WTC11 (cell line): ENCODE results near the gene CHPF2. TPM values are rescaled to one million over a fixed set of nuclear protein-coding genes. Genes with fewer than 3 reads are reported as not detected.

Source experiments
- ATAC-seq: fragments of 200-7000 bp; cut with Tn5 transposase; 2 replicates; pipeline ENCODE4 v1.10.0; 2021; ENCODE audit warnings: mild to moderate bottlenecking, moderate library complexity
- CTCF ChIA-PET: fragments of 300-600 bp; sonication (Branson Sonifier 250); formaldehyde crosslinking; loops from one replicate; lab custom pipeline; 2021; ENCODE audit warnings: antibody characterized with exemption; lab: Charles Lee
- POLR2A ChIA-PET: fragments of 350-600 bp; sonication (Branson Sonifier 250); formaldehyde crosslinking; loops from one replicate; lab custom pipeline; 2021; ENCODE audit warnings: antibody characterized with exemption; lab: Charles Lee
- DNase-seq: peaks from one replicate; pipeline ENCODE4 v3.0.0; 2021; ENCODE audit warnings: low spot score
- H3K27ac Mint-ChIP-seq: 2 replicates; pipeline ENCODE4 v1.8.0; 2021; ENCODE audit warnings: mixed read lengths
- H3K27me3 Mint-ChIP-seq: 2 replicates; pipeline ENCODE4 v1.8.0; 2021; ENCODE audit warnings: low read depth, mild to moderate bottlenecking, moderate library complexity, mixed read lengths
- H3K36me3 Mint-ChIP-seq: 2 replicates; pipeline ENCODE4 v1.8.0; 2021; ENCODE audit warnings: mixed read lengths
- H3K4me1 Mint-ChIP-seq: 2 replicates; pipeline ENCODE4 v1.8.0; 2022; ENCODE audit warnings: mixed read lengths
- H3K4me3 Mint-ChIP-seq: 2 replicates; pipeline ENCODE4 v1.8.0; 2021; ENCODE audit warnings: mild to moderate bottlenecking, moderate library complexity, mixed read lengths
- H3K9me3 Mint-ChIP-seq: 2 replicates; pipeline ENCODE4 v1.8.0; 2021; ENCODE audit warnings: mixed read lengths
- CREB1 ChIP-seq: sonication (generic); formaldehyde crosslinking; IDR thresholded peaks from 2 replicates; pipeline ENCODE4 v1.8.0; 2023; ENCODE audit warnings: mild to moderate bottlenecking, missing genetic modification reagents
- ESRRA ChIP-seq: sonication (generic); formaldehyde crosslinking; IDR thresholded peaks from 2 replicates; pipeline ENCODE4 v1.8.1; 2022; ENCODE audit warnings: mild to moderate bottlenecking, missing genetic modification reagents, borderline replicate concordance
- ETV6 ChIP-seq: sonication (generic); formaldehyde crosslinking; IDR thresholded peaks from 2 replicates; pipeline ENCODE4 v1.8.1; 2022; ENCODE audit warnings: mild to moderate bottlenecking, missing genetic modification reagents
- GABPB1 ChIP-seq: sonication (generic); formaldehyde crosslinking; IDR thresholded peaks from 2 replicates; pipeline ENCODE4 v1.8.1; 2023; ENCODE audit warnings: mild to moderate bottlenecking, missing genetic modification reagents
- IRF2 ChIP-seq: sonication (generic); formaldehyde crosslinking; IDR thresholded peaks from 2 replicates; pipeline ENCODE4 v1.8.0; 2022; ENCODE audit warnings: low read depth, missing genetic modification reagents, borderline replicate concordance
- JUN ChIP-seq: sonication (generic); formaldehyde crosslinking; IDR thresholded peaks from 2 replicates; pipeline ENCODE4 v1.8.0; 2023; ENCODE audit warnings: mild to moderate bottlenecking, missing genetic modification reagents
- SMAD4 ChIP-seq: sonication (generic); formaldehyde crosslinking; IDR thresholded peaks from 2 replicates; pipeline ENCODE4 v1.8.0; 2022; ENCODE audit warnings: mild to moderate bottlenecking, missing genetic modification reagents
- SP1 ChIP-seq: sonication (generic); formaldehyde crosslinking; conservative IDR thresholded peaks from 2 replicates; pipeline ENCODE4 v1.8.1; 2022; ENCODE audit warnings: missing genetic modification reagents
- TP53 ChIP-seq: sonication (generic); formaldehyde crosslinking; IDR thresholded peaks from 2 replicates; pipeline ENCODE4 v1.8.1; 2023; ENCODE audit warnings: mild to moderate bottlenecking, missing genetic modification reagents
- ZNF317 ChIP-seq: sonication (generic); formaldehyde crosslinking; IDR thresholded peaks from 2 replicates; pipeline ENCODE4 v1.8.1; 2023; ENCODE audit warnings: low read depth, mild to moderate bottlenecking, moderate library complexity, missing genetic modification reagents, borderline replicate concordance
- ZNF416 ChIP-seq: fragments of 250-450 bp; sonication (Bioruptor Pico); IDR thresholded peaks from 2 replicates; pipeline ENCODE4 v1.9.0; 2021; ENCODE audit warnings: mild to moderate bottlenecking, inconsistent platforms
- total RNA-seq: library from RNA; stranded (reverse); gene quantifications from 3 replicates; pipeline ENCODE4 v1.2.3, GENCODE V29; 2021
- TF ChIP-seq, protein P1 (sequence below): sonication (generic); formaldehyde crosslinking; IDR thresholded peaks from 2 replicates; pipeline ENCODE4 v1.8.0; 2022; ENCODE audit warnings: mild to moderate bottlenecking, missing genetic modification reagents
- TF ChIP-seq, protein P2 (sequence below): sonication (generic); formaldehyde crosslinking; IDR thresholded peaks from 2 replicates; pipeline ENCODE4 v1.8.0; 2023; ENCODE audit warnings: missing genetic modification reagents
- TF ChIP-seq, protein P3 (sequence below): fragments of 250-450 bp; sonication (Bioruptor Pico); IDR thresholded peaks from 2 replicates; pipeline ENCODE4 v2.1.2; 2022; ENCODE audit warnings: mild to moderate bottlenecking, moderate library complexity
- TF ChIP-seq, protein P4 (sequence below): fragments of 200-600 bp; IDR thresholded peaks from 2 replicates; pipeline ENCODE4 v1.8.0; 2022; ENCODE audit warnings: antibody characterized with exemption
- TF ChIP-seq, protein P5 (sequence below): sonication (generic); formaldehyde crosslinking; IDR thresholded peaks from 2 replicates; pipeline ENCODE4 v1.8.0; 2022; ENCODE audit warnings: missing genetic modification reagents
- TF ChIP-seq, protein P6 (sequence below): sonication (generic); formaldehyde crosslinking; IDR thresholded peaks from 2 replicates; pipeline ENCODE4 v1.8.1; 2022; ENCODE audit warnings: mild to moderate bottlenecking, moderate library complexity, missing genetic modification reagents
- TF ChIP-seq, protein P7 (sequence below): sonication (generic); formaldehyde crosslinking; IDR thresholded peaks from 2 replicates; pipeline ENCODE4 v1.8.1; 2023; ENCODE audit warnings: mild to moderate bottlenecking, missing genetic modification reagents, moderate library complexity
- TF ChIP-seq, protein P8 (sequence below): fragments of 250-450 bp; sonication (Bioruptor Pico); IDR thresholded peaks from 2 replicates; pipeline ENCODE4 v1.9.0; 2021; ENCODE audit warnings: mild to moderate bottlenecking, borderline replicate concordance

CHPF2 gene
- total RNA-seq, 1 experiment from 2014 or later = 30.7 TPM

DNA sequence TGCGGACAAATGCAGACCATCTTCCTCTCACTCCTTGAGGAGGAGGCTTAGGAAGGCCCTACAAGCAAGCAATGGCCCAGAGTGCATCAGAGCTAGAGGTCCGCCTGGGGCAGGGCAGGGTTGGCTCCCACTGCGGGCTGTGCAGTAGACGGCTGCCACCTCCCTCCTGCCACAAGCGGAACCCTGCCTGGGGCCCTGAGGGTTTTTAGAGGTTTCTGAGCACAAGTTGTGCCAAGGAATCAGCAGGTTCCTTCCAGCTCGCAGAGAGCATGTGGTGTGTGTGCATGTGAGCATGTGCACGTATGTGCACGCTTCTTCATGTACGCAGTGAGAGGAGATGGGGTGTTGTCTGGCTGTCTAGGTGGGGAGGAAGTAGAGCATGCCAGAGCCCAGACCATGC lies 42.1 kb downstream of the CHPF2 start:
- POLR2A ChIA-PET = interaction anchor here (0.5 kb wide), 1 partner anchor 30 kb away, joined by 3 read pairs; no protein-coding TSS in a partner anchor
- ATAC-seq (no peak), DNase-seq (no peak)
- Mint-ChIP-seq H3K9me3 (no peaks in the 10 kb centered on the region), H3K36me3 (no peaks in the 10 kb centered on the region), H3K27ac (no peak overlapping the region; the same call in 1 of the 2 replicates), H3K4me3 (peak overlapping the region; percentile 10; the same call in 1 of the 2 replicates), H3K4me1 (peaks cover 18% of the 10 kb centered on the region), H3K27me3 (peaks cover 44% of the 10 kb centered on the region)
- TF ChIP-seq, protein P1, sequence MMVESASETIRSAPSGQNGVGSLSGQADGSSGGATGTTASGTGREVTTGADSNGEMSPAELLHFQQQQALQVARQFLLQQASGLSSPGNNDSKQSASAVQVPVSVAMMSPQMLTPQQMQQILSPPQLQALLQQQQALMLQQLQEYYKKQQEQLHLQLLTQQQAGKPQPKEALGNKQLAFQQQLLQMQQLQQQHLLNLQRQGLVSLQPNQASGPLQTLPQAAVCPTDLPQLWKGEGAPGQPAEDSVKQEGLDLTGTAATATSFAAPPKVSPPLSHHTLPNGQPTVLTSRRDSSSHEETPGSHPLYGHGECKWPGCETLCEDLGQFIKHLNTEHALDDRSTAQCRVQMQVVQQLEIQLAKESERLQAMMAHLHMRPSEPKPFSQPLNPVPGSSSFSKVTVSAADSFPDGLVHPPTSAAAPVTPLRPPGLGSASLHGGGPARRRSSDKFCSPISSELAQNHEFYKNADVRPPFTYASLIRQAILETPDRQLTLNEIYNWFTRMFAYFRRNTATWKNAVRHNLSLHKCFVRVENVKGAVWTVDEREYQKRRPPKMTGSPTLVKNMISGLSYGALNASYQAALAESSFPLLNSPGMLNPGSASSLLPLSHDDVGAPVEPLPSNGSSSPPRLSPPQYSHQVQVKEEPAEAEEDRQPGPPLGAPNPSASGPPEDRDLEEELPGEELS (CRISPR knock-in tag) = no peak
- TF ChIP-seq ESRRA (CRISPR knock-in tag) = no peak
- no peak for TF ChIP-seq SMAD4 (CRISPR knock-in tag)
- no peak for TF ChIP-seq TP53 (CRISPR knock-in tag)
- TF ChIP-seq ZNF416 = no peak
- TF ChIP-seq, protein P2, sequence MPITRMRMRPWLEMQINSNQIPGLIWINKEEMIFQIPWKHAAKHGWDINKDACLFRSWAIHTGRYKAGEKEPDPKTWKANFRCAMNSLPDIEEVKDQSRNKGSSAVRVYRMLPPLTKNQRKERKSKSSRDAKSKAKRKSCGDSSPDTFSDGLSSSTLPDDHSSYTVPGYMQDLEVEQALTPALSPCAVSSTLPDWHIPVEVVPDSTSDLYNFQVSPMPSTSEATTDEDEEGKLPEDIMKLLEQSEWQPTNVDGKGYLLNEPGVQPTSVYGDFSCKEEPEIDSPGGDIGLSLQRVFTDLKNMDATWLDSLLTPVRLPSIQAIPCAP (CRISPR knock-in tag) = no peak
- TF ChIP-seq JUN (CRISPR knock-in tag) = no peak
- no peak for TF ChIP-seq ETV6 (CRISPR knock-in tag)
- TF ChIP-seq SP1 (CRISPR knock-in tag) = no peak
- TF ChIP-seq, protein P3, sequence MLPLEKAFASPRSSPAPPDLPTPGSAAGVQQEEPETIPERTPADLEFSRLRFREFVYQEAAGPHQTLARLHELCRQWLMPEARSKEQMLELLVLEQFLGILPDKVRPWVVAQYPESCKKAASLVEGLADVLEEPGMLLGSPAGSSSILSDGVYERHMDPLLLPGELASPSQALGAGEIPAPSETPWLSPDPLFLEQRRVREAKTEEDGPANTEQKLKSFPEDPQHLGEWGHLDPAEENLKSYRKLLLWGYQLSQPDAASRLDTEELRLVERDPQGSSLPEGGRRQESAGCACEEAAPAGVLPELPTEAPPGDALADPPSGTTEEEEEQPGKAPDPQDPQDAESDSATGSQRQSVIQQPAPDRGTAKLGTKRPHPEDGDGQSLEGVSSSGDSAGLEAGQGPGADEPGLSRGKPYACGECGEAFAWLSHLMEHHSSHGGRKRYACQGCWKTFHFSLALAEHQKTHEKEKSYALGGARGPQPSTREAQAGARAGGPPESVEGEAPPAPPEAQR (CRISPR knock-in tag) = no peak
- TF ChIP-seq, protein P4, sequence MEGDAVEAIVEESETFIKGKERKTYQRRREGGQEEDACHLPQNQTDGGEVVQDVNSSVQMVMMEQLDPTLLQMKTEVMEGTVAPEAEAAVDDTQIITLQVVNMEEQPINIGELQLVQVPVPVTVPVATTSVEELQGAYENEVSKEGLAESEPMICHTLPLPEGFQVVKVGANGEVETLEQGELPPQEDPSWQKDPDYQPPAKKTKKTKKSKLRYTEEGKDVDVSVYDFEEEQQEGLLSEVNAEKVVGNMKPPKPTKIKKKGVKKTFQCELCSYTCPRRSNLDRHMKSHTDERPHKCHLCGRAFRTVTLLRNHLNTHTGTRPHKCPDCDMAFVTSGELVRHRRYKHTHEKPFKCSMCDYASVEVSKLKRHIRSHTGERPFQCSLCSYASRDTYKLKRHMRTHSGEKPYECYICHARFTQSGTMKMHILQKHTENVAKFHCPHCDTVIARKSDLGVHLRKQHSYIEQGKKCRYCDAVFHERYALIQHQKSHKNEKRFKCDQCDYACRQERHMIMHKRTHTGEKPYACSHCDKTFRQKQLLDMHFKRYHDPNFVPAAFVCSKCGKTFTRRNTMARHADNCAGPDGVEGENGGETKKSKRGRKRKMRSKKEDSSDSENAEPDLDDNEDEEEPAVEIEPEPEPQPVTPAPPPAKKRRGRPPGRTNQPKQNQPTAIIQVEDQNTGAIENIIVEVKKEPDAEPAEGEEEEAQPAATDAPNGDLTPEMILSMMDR = no peak
- TF ChIP-seq, protein P5, sequence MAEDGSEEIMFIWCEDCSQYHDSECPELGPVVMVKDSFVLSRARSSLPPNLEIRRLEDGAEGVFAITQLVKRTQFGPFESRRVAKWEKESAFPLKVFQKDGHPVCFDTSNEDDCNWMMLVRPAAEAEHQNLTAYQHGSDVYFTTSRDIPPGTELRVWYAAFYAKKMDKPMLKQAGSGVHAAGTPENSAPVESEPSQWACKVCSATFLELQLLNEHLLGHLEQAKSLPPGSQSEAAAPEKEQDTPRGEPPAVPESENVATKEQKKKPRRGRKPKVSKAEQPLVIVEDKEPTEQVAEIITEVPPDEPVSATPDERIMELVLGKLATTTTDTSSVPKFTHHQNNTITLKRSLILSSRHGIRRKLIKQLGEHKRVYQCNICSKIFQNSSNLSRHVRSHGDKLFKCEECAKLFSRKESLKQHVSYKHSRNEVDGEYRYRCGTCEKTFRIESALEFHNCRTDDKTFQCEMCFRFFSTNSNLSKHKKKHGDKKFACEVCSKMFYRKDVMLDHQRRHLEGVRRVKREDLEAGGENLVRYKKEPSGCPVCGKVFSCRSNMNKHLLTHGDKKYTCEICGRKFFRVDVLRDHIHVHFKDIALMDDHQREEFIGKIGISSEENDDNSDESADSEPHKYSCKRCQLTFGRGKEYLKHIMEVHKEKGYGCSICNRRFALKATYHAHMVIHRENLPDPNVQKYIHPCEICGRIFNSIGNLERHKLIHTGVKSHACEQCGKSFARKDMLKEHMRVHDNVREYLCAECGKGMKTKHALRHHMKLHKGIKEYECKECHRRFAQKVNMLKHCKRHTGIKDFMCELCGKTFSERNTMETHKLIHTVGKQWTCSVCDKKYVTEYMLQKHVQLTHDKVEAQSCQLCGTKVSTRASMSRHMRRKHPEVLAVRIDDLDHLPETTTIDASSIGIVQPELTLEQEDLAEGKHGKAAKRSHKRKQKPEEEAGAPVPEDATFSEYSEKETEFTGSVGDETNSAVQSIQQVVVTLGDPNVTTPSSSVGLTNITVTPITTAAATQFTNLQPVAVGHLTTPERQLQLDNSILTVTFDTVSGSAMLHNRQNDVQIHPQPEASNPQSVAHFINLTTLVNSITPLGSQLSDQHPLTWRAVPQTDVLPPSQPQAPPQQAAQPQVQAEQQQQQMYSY = no peak
- TF ChIP-seq, protein P6, sequence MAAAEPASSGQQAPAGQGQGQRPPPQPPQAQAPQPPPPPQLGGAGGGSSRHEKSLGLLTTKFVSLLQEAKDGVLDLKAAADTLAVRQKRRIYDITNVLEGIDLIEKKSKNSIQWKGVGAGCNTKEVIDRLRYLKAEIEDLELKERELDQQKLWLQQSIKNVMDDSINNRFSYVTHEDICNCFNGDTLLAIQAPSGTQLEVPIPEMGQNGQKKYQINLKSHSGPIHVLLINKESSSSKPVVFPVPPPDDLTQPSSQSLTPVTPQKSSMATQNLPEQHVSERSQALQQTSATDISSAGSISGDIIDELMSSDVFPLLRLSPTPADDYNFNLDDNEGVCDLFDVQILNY (CRISPR knock-in tag) = no peak
- TF ChIP-seq GABPB1 = no peak
- no peak for TF ChIP-seq IRF2 (CRISPR knock-in tag)
- TF ChIP-seq, protein P7, sequence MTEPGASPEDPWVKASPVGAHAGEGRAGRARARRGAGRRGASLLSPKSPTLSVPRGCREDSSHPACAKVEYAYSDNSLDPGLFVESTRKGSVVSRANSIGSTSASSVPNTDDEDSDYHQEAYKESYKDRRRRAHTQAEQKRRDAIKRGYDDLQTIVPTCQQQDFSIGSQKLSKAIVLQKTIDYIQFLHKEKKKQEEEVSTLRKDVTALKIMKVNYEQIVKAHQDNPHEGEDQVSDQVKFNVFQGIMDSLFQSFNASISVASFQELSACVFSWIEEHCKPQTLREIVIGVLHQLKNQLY (CRISPR knock-in tag) = no peak
- TF ChIP-seq, protein P8, sequence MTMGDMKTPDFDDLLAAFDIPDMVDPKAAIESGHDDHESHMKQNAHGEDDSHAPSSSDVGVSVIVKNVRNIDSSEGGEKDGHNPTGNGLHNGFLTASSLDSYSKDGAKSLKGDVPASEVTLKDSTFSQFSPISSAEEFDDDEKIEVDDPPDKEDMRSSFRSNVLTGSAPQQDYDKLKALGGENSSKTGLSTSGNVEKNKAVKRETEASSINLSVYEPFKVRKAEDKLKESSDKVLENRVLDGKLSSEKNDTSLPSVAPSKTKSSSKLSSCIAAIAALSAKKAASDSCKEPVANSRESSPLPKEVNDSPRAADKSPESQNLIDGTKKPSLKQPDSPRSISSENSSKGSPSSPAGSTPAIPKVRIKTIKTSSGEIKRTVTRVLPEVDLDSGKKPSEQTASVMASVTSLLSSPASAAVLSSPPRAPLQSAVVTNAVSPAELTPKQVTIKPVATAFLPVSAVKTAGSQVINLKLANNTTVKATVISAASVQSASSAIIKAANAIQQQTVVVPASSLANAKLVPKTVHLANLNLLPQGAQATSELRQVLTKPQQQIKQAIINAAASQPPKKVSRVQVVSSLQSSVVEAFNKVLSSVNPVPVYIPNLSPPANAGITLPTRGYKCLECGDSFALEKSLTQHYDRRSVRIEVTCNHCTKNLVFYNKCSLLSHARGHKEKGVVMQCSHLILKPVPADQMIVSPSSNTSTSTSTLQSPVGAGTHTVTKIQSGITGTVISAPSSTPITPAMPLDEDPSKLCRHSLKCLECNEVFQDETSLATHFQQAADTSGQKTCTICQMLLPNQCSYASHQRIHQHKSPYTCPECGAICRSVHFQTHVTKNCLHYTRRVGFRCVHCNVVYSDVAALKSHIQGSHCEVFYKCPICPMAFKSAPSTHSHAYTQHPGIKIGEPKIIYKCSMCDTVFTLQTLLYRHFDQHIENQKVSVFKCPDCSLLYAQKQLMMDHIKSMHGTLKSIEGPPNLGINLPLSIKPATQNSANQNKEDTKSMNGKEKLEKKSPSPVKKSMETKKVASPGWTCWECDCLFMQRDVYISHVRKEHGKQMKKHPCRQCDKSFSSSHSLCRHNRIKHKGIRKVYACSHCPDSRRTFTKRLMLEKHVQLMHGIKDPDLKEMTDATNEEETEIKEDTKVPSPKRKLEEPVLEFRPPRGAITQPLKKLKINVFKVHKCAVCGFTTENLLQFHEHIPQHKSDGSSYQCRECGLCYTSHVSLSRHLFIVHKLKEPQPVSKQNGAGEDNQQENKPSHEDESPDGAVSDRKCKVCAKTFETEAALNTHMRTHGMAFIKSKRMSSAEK (CRISPR knock-in tag) = no peak
- no peak for TF ChIP-seq ZNF317 (CRISPR knock-in tag)
- TF ChIP-seq CREB1 (CRISPR knock-in tag) = no peak
- CTCF ChIA-PET = interaction anchor here (0.9 to 2.0 kb wide), 4 partner anchors 30 to 76 kb away, joined by 3 to 6 read pairs (median 4); partner anchors contain the start of gene ABCF2
